ENCODE measurements around the gene SHISAL1.
A peak's percentile ranks its signal among the peaks of the same experiment; 100 is the strongest.

The SHISAL1 gene

GRCh38 chr22:44224166-44224565 is 88.6 kb downstream of the SHISAL1 start:
- DNase-seq, result no peak

GRCh38 chr22:44221710-44222475 is 90.9 kb downstream of the SHISAL1 start:
- no peak for DNase-seq

- no peak for DNase-seq
These were observed 91.7 kb downstream of the SHISAL1 start for GRCh38 chr22:44220727-44221680.

DNA sequence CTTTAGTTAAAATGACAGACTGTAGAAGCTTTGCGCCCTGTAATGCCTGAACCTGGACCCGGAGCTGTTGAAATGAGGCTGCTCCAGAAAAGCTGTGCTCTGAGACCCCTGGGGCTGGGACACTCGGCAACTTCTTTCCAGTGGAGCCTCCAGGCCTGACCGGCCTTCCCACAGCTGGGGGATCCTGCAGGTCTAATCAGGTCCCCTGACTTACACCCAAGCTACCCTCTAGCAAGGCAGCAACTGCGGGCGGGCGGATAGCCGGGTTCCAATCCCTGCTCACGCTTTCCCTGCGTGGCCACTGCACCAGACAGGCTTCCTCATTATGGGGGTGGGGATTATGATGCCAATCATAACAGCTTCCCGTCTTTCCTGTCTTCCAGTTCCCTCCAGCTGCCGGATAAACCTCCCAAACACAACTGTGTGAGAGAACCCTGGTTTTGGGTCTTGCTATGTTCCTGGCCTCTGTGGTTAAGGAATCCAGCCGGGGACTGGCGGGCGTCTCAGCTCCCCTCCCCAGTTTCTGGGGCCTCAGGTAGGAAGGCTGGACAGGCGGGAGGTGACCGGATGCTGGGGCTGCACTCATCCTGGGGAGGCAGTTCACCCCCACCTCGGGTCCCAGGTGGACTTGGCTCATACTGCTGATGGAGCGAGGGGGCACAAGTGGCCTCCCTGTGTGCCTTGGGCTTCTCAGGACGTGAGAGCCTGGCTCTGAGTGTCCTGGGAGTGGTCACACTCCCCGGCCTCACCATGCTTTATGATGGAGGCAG is 93.5 kb downstream of the SHISAL1 start:
- no peak for DNase-seq

DNA sequence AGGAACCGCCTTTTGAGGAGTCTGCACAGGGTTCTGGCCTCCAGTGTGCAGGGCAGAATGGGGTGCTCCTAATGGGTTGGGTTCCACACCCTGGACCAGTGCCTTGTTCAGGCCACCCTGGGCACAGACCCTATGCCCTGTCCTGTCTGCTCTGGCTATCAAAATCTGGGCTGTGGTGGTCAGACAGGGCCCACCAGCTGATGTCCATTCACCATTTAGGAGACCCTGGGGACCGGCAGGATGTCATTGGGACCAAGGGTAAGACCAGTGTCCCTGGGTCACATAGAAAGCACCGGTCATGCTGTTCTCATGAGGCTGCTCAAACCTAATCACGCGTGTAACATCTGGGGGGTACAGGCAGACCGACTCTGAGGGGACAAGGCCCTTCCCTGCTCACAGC is 94.7 kb downstream of the SHISAL1 start:
- DNase-seq, result no peak

GRCh38 chr22:44217346-44217745 is 95.4 kb downstream of the SHISAL1 start:
- DNase-seq, result no peak

DNA sequence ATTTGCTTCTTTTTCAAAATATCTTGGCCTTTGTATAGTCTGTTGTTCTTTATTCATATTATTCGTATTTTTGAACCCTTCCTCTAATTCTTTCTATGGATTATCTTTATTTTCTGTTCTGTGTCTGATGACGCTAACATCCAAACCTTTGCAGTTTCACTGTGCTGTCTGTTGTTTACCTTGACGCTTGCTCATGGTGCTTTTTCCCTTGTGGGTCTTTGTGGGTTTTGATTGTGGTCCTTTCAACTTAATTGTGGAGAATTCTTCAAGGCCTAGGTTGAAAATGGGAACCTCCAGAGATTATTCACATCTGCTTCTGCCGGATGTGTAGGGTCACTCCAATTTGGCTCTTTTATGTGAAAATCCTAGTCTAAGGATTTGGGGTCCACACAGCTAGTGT is 97.5 kb downstream of the SHISAL1 start:
- DNase-seq, result no peak

GRCh38 chr22:44214764-44215163 is 98.0 kb downstream of the SHISAL1 start:
- no peak for DNase-seq

- DNase-seq, result no peak
These were observed 98.6 kb downstream of the SHISAL1 start for GRCh38 chr22:44214187-44214586.

DNA sequence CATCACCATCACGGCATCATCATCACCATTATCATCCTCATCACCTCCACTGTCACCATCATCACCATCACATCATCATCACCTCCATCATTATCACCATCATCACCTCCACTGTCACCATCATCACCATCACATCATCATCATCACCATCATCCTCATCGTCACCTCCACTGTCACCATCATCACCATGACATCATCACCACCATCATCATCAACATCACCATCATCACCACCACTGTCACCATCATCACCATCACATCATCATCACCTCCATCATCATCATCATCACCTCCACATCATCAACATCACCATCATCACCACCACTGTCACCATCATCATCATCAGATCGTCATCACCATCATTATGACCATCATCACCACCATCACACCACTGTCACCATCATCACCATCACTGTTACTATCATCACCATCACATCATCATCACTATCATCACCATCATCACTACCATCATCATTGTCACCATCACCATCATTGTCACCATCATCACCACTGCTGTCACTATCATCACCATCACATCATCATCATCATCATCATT is 99.2 kb downstream of the SHISAL1 start:
- no peak for DNase-seq

DNA sequence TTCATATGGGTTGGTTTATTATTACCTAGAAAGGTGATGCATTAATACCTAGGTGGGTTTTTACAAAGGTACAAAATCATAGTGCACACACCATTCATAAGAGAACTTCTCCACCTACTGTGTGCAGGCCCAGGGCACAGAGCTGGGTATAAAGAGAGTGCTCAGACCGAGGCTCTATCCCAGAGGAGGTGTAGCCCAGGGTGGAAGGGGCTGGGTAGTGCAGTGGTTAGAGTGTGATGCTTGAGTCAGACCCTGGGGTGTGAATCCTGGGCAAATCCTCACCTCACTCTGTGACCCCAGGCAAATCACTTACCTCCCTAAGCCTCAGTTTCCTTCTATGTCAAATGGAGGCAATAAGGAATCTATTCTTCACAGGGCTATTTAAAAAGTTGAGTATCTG is 99.8 kb downstream of the SHISAL1 start:
- no peak for DNase-seq

DNA sequence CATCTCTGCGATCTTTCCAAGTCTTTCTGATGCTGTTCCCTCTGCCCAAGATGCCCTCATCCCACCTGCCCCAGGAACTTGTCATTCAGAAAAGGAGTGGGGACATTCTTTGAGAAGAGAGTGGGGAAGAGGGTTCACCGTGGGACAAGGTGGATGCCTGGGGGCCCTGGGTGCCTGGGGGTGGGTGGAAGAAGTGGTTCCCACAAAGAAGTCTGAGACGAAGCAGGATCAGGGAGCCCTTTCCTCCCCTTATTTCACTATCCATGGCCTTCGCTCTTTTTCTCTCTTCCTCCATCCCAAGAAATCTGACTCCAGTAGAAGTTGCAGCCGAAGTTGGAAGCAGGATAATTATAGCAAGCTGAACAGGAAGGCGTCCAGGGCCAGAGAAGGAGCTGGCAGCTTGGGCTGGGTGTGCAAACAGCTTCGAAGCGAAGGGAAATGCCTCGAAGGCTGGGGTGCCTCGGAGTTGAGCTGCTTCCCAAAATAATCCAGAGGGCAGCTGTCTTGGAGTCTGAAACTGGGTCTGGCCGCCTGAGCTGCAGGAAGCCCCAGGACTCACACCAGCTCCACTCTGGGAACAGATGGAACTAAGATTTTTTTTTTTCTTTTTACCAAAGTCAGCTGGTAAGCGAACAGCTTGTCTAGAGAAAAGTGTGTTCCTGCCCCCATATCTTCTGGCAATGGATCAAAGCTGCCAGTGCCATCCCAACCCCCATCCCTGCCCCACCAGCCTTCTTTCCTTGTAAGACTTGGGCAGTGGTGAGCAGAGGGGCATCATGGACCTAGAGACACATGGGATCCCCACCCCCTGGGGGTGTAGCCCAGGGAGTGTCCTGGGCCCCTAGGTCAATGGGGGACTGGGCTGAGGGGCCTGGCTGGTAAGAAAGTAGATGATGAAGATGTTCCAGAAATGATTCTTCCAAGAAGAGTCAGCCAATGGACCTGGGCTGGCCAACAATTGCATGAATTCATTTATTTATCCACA is 100.5 kb downstream of the SHISAL1 start:
- peak; percentile 35 for DNase-seq

DNA sequence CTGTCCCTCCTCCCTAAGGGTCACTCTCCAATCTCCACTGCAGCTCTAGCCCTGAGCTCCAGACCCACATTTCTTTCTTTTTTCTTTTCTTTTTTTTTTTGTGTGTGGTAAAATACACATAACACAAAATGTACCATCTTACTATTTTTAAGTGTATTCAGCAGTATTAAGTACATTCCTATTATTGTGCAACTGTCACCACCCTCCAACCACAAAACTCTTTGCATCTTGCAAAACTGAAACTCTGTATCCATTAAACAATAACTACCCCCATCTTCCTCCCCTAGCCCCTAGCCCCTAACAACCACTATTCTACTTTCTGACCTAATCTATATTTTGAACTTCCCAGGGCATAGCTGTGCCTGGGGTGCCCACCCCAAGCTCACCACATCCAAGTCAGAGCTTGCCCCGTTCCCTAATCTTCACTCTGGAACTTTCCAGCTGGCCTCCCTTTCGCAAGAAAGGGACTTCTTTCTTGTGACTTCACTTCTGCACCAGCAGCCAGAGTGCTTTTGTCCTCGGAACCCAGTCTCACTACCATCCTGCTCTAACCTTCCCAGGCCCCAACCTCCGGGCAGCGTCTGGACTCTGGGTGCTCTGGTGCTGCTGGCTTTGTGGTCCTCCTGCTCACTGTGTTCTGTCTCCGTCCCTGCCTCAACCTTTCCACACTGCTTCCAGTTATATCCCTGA is 101.3 kb downstream of the SHISAL1 start:
- no peak for DNase-seq

GRCh38 chr22:44210722-44211121 is 102.0 kb downstream of the SHISAL1 start:
- no peak for DNase-seq

- DNase-seq, result no peak
These were observed 103.4 kb downstream of the SHISAL1 start for GRCh38 chr22:44209343-44209742.

DNA sequence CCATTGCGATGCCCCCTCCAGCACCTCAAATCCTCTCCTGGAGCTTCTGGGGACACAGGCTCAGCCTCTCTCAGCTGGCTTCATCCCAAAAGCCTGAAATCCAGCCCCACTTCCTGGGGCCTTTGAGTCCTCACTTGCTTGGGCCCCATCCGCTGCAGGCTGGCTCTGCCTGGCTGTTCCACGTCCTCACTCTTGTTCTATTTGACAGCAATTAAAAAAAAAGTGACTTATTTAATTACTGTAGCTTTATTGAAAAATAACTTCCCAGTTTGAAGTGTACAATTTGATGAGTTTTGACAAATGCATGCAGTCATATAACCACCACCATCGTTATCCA is 104.8 kb downstream of the SHISAL1 start:
- no peak for DNase-seq

DNA sequence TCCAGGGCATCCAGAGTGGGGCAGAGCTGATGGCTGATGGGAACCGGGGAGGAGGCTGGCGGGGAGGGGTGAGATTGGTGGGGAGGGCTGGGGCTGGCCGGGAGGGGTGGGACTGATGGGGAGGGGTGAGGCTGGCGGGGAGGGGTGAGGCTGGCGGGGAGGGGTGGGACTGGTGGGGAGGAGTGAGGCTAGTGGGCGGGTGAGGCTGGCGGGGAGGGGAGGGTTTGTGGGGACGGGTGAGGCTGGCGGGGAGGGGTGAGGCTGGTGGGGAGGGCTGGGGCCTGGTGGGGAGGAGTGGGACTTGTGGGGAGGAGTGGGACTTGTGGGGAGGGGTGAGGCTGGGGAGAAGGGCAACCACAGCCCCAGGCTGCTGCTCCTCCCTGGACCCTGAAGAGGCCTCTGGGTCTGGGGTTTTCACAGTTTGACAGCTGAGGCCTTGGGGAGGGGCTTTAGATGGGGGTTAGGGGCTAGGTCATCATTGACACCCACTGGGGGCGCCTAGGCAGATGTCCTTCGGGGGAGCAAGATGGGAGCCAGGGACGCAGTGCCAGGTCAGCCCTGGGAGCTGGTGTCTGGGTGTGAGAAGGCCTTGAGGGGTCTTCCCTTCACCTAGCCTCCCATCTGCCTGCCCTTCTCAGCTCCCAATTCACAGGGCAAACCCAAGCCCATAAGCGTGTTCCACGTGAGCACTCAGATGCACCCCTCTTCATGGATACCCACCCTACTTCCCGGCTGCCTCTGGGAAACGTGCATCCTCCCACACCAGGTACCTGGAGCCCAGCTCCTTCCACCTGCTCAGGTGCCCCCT is 105.4 kb downstream of the SHISAL1 start:
- DNase-seq, result no peak

GRCh38 chr22:44206696-44207095 is 106.1 kb downstream of the SHISAL1 start:
- DNase-seq, result no peak

- DNase-seq, result no peak
These were observed 106.5 kb downstream of the SHISAL1 start for GRCh38 chr22:44206330-44206645.

Measured in DMS 273 treated with DMSO at 0.1 percent for 48 hours (cell line).